GM13976 (cell line): ENCODE results near the gene POLG2.

ENCODE experiments used
- DNase-seq: peaks from one replicate; pipeline ENCODE4 v3.0.0; 2012; ENCODE audit warnings: low spot score
- in situ Hi-C: fragments of 300-500 bp; cut with MboI; formaldehyde crosslinking; loops from one replicate; pipeline ENCODE4 v1.12.0; 2022; ENCODE audit warnings: low sequenced_read_pairs, mixed read lengths, inconsistent platforms; ENCODE audit not compliant: unreplicated experiment
- TF ChIP-seq, protein P1 (sequence below): IDR thresholded peaks from 2 replicates; pipeline ENCODE4 v1.5.1; 2012; ENCODE audit warnings: borderline replicate concordance, mild to moderate bottlenecking; ENCODE audit not compliant: insufficient read depth; ENCODE audit errors: extremely low read depth, missing control alignments, control extremely low read depth

The POLG2 gene

DNA sequence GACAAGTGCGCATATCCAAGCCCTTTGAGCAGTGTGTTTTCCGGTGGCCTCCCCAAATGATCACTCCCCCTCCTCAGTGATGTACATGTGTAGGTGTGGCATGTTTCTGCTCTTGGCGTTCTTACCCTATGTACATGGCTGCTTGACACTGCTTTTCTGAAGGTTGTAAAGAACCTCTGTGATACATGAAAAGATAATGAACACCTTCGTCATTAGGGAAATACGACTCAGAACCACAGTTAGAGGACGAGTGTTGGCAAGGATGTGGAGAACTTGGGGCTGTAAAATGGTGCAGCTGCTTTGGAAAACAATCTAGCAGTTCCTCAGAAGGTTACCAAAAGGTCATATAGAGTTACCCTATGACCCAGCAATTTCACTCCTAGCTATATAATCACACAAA, 38.5 kb upstream of the POLG2 start:
- in situ Hi-C loops, result no loop called here
- no peak for DNase-seq
- TF ChIP-seq, protein P1, sequence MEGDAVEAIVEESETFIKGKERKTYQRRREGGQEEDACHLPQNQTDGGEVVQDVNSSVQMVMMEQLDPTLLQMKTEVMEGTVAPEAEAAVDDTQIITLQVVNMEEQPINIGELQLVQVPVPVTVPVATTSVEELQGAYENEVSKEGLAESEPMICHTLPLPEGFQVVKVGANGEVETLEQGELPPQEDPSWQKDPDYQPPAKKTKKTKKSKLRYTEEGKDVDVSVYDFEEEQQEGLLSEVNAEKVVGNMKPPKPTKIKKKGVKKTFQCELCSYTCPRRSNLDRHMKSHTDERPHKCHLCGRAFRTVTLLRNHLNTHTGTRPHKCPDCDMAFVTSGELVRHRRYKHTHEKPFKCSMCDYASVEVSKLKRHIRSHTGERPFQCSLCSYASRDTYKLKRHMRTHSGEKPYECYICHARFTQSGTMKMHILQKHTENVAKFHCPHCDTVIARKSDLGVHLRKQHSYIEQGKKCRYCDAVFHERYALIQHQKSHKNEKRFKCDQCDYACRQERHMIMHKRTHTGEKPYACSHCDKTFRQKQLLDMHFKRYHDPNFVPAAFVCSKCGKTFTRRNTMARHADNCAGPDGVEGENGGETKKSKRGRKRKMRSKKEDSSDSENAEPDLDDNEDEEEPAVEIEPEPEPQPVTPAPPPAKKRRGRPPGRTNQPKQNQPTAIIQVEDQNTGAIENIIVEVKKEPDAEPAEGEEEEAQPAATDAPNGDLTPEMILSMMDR, result no peak

DNA sequence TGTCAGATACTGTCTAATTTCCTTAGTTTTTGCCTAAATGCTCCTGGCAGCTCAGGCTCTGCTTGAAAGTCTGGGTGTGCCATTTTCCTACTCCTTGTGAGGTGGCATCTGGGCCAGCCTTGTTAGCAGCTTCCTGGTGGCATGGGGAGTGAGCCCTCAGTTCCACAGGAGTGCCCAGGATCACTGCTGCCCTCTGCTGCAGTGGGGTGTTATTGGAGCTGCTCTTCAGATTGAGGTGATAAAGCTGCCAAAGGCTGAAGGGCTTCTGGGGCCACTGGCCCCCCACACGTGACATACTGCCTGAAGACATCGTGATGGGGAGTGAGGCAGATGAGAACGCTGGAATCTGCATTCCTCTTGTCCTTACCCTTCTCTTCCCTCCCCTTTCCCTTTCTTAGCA, 37.3 kb upstream of the POLG2 start:
- DNase-seq, result no peak
- in situ Hi-C loops, result no loop called here
- TF ChIP-seq, protein P1, result no peak

DNA sequence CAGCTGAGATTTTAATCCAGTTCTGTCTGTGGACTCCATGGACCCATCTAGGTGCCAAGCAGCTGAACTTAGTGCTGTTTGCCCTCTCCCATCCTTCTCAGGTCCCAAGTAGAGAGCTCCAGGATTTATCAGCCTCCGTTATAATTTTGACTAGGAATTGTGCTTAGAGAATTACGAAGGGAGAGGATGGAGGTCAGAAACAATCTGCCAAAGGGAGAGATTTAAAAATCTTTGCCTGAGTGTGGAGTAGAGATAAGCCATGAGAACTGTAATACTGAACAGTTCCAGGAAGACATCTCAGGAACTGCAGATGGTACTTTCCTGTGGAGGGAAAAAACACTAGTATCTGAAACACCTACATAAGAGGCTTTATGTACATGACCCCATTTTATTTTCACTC, 36.9 kb upstream of the POLG2 start:
- TF ChIP-seq, protein P1, result no peak
- in situ Hi-C loops, result no loop called here
- DNase-seq, result no peak

DNA sequence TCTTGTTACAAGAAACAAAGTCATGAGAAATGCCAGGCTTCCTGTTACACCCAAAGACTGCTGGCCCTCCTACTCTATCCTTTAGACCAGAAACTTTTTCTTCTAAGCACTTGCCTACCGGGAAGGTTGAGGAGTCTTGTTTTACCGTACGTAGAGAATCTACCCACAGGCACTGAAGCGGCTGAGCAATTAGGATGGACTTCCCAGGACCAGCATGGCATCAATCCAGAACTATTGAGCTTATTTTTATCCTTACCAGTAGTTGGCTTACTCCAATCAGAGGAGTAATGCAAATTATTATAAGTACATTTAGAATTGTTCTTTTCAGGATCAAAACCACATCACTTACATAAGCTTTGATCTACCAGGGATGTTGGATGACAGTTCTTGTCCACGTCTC, 35.6 kb upstream of the POLG2 start:
- TF ChIP-seq, protein P1, result no peak
- in situ Hi-C loops, result no loop called here
- no peak for DNase-seq

DNA sequence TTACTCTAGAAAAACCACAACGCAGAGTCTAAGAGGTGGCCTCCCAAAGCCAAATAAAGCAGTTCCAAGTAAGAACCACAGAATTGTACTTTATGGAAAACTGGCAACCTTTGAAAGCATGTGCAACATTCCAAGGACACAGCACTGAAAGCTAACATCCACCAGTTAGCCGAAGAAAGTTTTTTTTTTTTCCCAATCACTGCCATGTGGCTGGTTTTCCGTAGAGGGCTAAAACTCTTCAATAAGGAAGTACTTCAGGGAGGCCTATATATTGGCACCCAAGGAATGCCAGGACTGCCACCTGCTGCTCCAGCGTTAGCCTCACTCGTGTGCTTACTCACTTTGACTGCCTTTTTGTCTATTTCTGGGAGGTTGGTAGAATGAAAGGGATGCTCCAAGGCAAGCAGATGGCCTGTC, 35.1 kb upstream of the POLG2 start:
- TF ChIP-seq, protein P1, result no peak
- DNase-seq, result no peak
- in situ Hi-C loops, result no loop called here

DNA sequence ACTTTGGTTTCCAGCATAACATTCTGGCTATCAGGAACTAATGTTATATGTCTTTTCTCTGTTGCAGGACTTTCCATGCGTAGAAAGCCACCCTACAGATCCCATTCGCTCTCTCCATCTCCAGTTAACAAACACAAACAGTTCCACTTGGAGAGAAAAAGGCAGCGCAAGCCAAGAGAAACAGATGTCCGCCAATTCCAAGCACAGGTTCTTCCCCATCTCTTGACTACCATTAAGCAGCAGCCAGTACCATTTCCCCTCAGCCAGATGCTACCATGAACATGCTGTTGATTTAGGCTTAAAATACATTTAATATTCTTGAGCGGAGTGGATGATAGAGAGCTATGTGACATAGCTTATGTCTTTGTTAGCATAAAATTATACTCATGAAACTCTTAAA, 32.4 kb upstream of the POLG2 start:
- TF ChIP-seq, protein P1, result no peak
- in situ Hi-C loops, result no loop called here
- no peak for DNase-seq

DNA sequence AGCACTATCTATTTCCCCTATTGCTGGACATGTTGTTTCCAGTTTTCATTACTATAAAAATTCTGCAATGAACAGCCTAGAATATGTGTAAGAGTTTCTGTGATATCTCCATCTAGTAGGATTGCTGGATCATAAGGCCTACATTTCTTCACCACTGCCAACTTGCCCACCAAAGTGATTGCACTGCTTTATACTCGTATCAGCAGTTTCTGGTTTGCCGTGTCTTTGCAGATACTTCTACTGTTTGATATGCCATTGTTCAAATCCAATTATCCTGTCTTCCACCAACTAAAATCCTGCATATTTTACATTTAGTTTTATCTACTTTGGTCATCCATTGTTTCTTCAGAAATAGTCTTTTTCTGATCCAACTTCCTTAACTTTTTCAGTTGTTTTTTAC, 31.1 kb upstream of the POLG2 start:
- TF ChIP-seq, protein P1, result no peak
- in situ Hi-C loops, result no loop called here
- no peak for DNase-seq
